GM12878 (cell line): ENCODE measurements around the gene FOSL1. TPM values are rescaled to one million over a fixed set of nuclear protein-coding genes. Genes with fewer than 3 reads are reported as not detected.

ENCODE experiments used
- ATAC-seq: fragments of 200-7000 bp; cut with Tn5 transposase; 3 replicates; pipeline ENCODE4 v1.9.1; 2020; ENCODE audit warnings: mild to moderate bottlenecking, moderate library complexity
- BruUV-seq: library from RNA; stranded (reverse); fragments of 400-500 nt; replicated peaks from 2 replicates; lab custom pipeline; 2021; lab: Mats Ljungman, UMichigan
- CTCF ChIA-PET: fragments of 300-600 bp; sonication (Branson Sonifier 250); formaldehyde crosslinking; extraction: SDS; loops from one replicate; lab custom pipeline; 2021; ENCODE audit warnings: inconsistent platforms; lab: Yijun Ruan, JAX
- POLR2A ChIA-PET: fragments of 350-600 bp; formaldehyde crosslinking; extraction: SDS; loops from one replicate; lab custom pipeline; 2021; ENCODE audit warnings: inconsistent platforms; lab: Charles Lee
- RAD21 ChIA-PET: fragments of 300-600 bp; sonication (Branson Sonifier 250); formaldehyde crosslinking; loops from one replicate; lab custom pipeline; 2023; ENCODE audit warnings: antibody characterized with exemption; ENCODE audit not compliant: unreplicated experiment; lab: Charles Lee
- SMC1A ChIA-PET: fragments of 300-600 bp; sonication (Branson Sonifier 250); formaldehyde crosslinking; loops from one replicate; lab custom pipeline; 2023; ENCODE audit not compliant: unreplicated experiment, uncharacterized antibody; lab: Charles Lee
- DNase-seq: peaks from one replicate; pipeline ENCODE4 v3.0.0-alpha.2; 2011; ENCODE audit warnings: low read depth, low spot score
- FAIRE-seq: peaks from 3 replicates; lab custom pipeline; 2011; peaks lifted over from hg19 to GRCh38; lab: Jason Lieb, UNC
- H2AFZ ChIP-seq: 2 replicates; pipeline ENCODE4 v1.6.0; 2011; ENCODE audit warnings: low read depth, low read length, control low read depth; ENCODE audit not compliant: control insufficient read depth
- H3K27ac ChIP-seq: 2 replicates; pipeline ENCODE4 v1.5.1; 2011; ENCODE audit warnings: control low read depth; ENCODE audit not compliant: control insufficient read depth, insufficient read depth
- H3K27me3 ChIP-seq, 2 experiments: replicated peaks in 1 of 2; 2 replicates each; pipeline versions ENCODE4 v1.6.0 to v1.6.1; 2011; ENCODE audit warnings: low read length in 1 of 2; ENCODE audit not compliant: control insufficient read depth in 2 of 2, insufficient read depth in 2 of 2
- H3K36me3 ChIP-seq, 2 experiments: 2 replicates each; pipeline ENCODE4 v1.5.1; 2011; ENCODE audit warnings: low read length in 1 of 2; ENCODE audit not compliant: control insufficient read depth in 2 of 2, insufficient read depth in 2 of 2
- H3K4me1 ChIP-seq: 2 replicates; pipeline ENCODE4 v1.6.1; 2011; ENCODE audit warnings: mild to moderate bottlenecking, low read length, moderate library complexity, mixed read lengths; ENCODE audit not compliant: control insufficient read depth, insufficient read depth
- H3K4me2 ChIP-seq: 2 replicates; pipeline ENCODE4 v1.6.0; 2011; ENCODE audit warnings: control low read depth; ENCODE audit not compliant: control insufficient read depth, insufficient read depth
- H3K4me3 ChIP-seq: fragments of 200-600 bp; sonication (generic); 2 replicates; pipeline ENCODE4 v1.5.1; 2016
- H3K79me2 ChIP-seq: 2 replicates; pipeline ENCODE4 v1.6.0; 2011; ENCODE audit warnings: low read length; ENCODE audit not compliant: control insufficient read depth, insufficient read depth
- H3K9ac ChIP-seq: 2 replicates; pipeline ENCODE4 v1.8.0; 2011; ENCODE audit warnings: low read length, control low read depth, mixed read lengths; ENCODE audit not compliant: control insufficient read depth, insufficient read depth
- H3K9me3 ChIP-seq: replicated peaks from 3 replicates; pipeline ENCODE4 v1.5.1; 2011; ENCODE audit warnings: mild to moderate bottlenecking, low read length; ENCODE audit not compliant: control insufficient read depth, insufficient read depth
- H4K20me1 ChIP-seq: 2 replicates; pipeline ENCODE4 v1.6.0; 2011; ENCODE audit not compliant: control insufficient read depth, insufficient read depth
- BACH1 ChIP-seq: fragments of 450-650 bp; IDR thresholded peaks from 2 replicates; pipeline ENCODE4 v1.6.1; 2017; ENCODE audit warnings: mild to moderate bottlenecking, borderline replicate concordance
- BHLHE40 ChIP-seq, 2 experiments: fragments of 450-650 bp in 1 of 2; IDR thresholded peaks; 2 replicates each; pipeline ENCODE4 v1.6.1; 2011 to 2017; ENCODE audit warnings: low read depth in 2 of 2, borderline replicate concordance in 1 of 2, improper control_type of control experiment in 1 of 2, low read length in 1 of 2, mild to moderate bottlenecking in 1 of 2
- CREM ChIP-seq: IDR thresholded peaks from 2 replicates; pipeline ENCODE4 v1.6.1; 2014; ENCODE audit warnings: antibody characterized with exemption, low read depth
- DPF2 ChIP-seq: fragments of 450-650 bp; IDR thresholded peaks from 2 replicates; pipeline ENCODE4 v1.6.1; 2017; ENCODE audit warnings: mild to moderate bottlenecking
- EED ChIP-seq: sonication (generic); IDR thresholded peaks from 2 replicates; pipeline ENCODE4 v1.6.1; 2016; ENCODE audit warnings: antibody characterized with exemption, low read depth
- IKZF1 ChIP-seq: fragments of 450-650 bp; conservative IDR thresholded peaks from 2 replicates; pipeline ENCODE4 v1.6.1; 2017; ENCODE audit warnings: antibody characterized with exemption, mild to moderate bottlenecking
- IKZF2 ChIP-seq, 2 experiments: fragments of 450-650 bp; IDR thresholded peaks; 2 replicates each; pipeline ENCODE4 v1.6.1; 2017; ENCODE audit warnings: mild to moderate bottlenecking in 2 of 2, moderate library complexity in 2 of 2
- IRF4 ChIP-seq: IDR thresholded peaks from 2 replicates; pipeline ENCODE4 v1.6.1; 2011; ENCODE audit warnings: low read depth, low read length
- LARP7 ChIP-seq: fragments of 450-650 bp; IDR thresholded peaks from 2 replicates; pipeline ENCODE4 v1.6.1; 2017; ENCODE audit warnings: mild to moderate bottlenecking
- MTA2 ChIP-seq: fragments of 450-650 bp; IDR thresholded peaks from 2 replicates; pipeline ENCODE4 v1.6.1; 2016; ENCODE audit warnings: low read depth, mild to moderate bottlenecking, moderate library complexity
- MXI1 ChIP-seq: fragments of 150-350 bp; IDR thresholded peaks from 2 replicates; pipeline ENCODE4 v1.6.1; 2011; ENCODE audit warnings: low read depth, mild to moderate bottlenecking, inconsistent platforms, low read length, improper control_type of control experiment
- MYC ChIP-seq: IDR thresholded peaks from 2 replicates; pipeline ENCODE4 v1.6.1; 2011; ENCODE audit warnings: mild to moderate bottlenecking, low read length, moderate library complexity, inconsistent platforms; ENCODE audit not compliant: insufficient read depth, insufficient replicate concordance, insufficient read length, severe bottlenecking
- PAX5 ChIP-seq: IDR thresholded peaks from 2 replicates; pipeline ENCODE4 v1.6.1; 2011; ENCODE audit warnings: low read depth, low read length, borderline replicate concordance
- POLR2A ChIP-seq: IDR thresholded peaks from 2 replicates; pipeline ENCODE4 v1.6.1; 2011; ENCODE audit warnings: low read depth, mild to moderate bottlenecking, low read length
- RAD21 ChIP-seq: IDR thresholded peaks from 2 replicates; pipeline ENCODE4 v1.6.1; 2011; ENCODE audit warnings: mild to moderate bottlenecking, low read depth, low read length, moderate library complexity; ENCODE audit not compliant: insufficient read depth
- SMARCA5 ChIP-seq: fragments of 450-650 bp; IDR thresholded peaks from 2 replicates; pipeline ENCODE4 v1.6.1; 2017; ENCODE audit warnings: mild to moderate bottlenecking
- SREBF1 ChIP-seq: IDR thresholded peaks from 2 replicates; pipeline ENCODE4 v1.6.1; 2012; ENCODE audit warnings: mild to moderate bottlenecking, low read length
- TCF12 ChIP-seq: IDR thresholded peaks from 2 replicates; pipeline ENCODE4 v1.6.1; 2011; ENCODE audit warnings: low read depth, mild to moderate bottlenecking, low read length
- YY1 ChIP-seq: IDR thresholded peaks from 2 replicates; pipeline ENCODE4 v1.6.1; 2011; ENCODE audit warnings: low read depth, mild to moderate bottlenecking, low read length
- ZNF207 ChIP-seq: fragments of 450-650 bp; IDR thresholded peaks from 2 replicates; pipeline ENCODE4 v1.6.1; 2014; ENCODE audit warnings: antibody characterized with exemption, mild to moderate bottlenecking, borderline replicate concordance
- ZNF24 ChIP-seq: fragments of 450-650 bp; IDR thresholded peaks from 2 replicates; pipeline ENCODE4 v1.6.1; 2017; ENCODE audit warnings: antibody characterized with exemption, mild to moderate bottlenecking
- WGBS: methylation state at CpG from one replicate; pipeline ENCODE4 v1.1.6; 2016; ENCODE audit warnings: low lambda C conversion rate; ENCODE audit not compliant: insufficient replicate concordance, insufficient coverage; ENCODE audit errors: missing lambda C conversion rate; 5-methylcytosine and 5-hydroxymethylcytosine counted together
- in situ Hi-C: fragments of 300-500 bp; cut with MboI; formaldehyde crosslinking; loops from 9 replicates; pipeline ENCODE4 v1.14.3; 2018; ENCODE audit warnings: mixed read lengths
- intact Hi-C: fragments of 100-400 bp; cut with micrococcal nuclease; formaldehyde crosslinking; loops from one replicate; pipeline ENCODE4 v1.14.2; 2022; ENCODE audit not compliant: unreplicated experiment
- polyA plus RNA-seq, 11 experiments: library from polyadenylated mRNA; depleted of rRNA in 4 of 11; unstranded in 6 of 11; stranded (reverse) in 5 of 11; fragments of >200 nt; fragmentation: Nextera tagmentation in 4 of 11; fragmentation: Illumina TruSeq in 1 of 11; extraction: Ambion mirVana in 4 of 11; extraction: Trizol in 1 of 11; gene quantifications; 1 replicate in 1 of 11; 2 replicates in 10 of 11; pipeline versions ENCODE4 v1.2.1 to v1.2.3, GENCODE V29; 2011 to 2016; ENCODE audit warnings: inconsistent platforms in 2 of 11, missing spikeins in 2 of 11, low read depth in 1 of 11
- total RNA-seq, 4 experiments: library from RNA; depleted of rRNA in 3 of 4; stranded (reverse); fragments of >200 nt in 3 of 4; fragmentation: Illumina TruSeq in 1 of 4; extraction: Trizol in 1 of 4; gene quantifications; 2 replicates each; pipeline versions ENCODE4 v1.2.1 to v1.2.3, GENCODE V29; 2013 to 2021
- TF ChIP-seq, protein P1 (sequence below): fragments of 450-650 bp; IDR thresholded peaks from 2 replicates; pipeline ENCODE4 v1.6.1; 2017; ENCODE audit warnings: low read depth, mild to moderate bottlenecking, moderate library complexity

Gene FOSL1
- total and polyA plus RNA-seq, 10 of the 15 experiments (the other 5 are each of a cell fraction or from before 2014, with no cell fraction given): 0.82 to 5.4 (median 2.1) TPM

DNA sequence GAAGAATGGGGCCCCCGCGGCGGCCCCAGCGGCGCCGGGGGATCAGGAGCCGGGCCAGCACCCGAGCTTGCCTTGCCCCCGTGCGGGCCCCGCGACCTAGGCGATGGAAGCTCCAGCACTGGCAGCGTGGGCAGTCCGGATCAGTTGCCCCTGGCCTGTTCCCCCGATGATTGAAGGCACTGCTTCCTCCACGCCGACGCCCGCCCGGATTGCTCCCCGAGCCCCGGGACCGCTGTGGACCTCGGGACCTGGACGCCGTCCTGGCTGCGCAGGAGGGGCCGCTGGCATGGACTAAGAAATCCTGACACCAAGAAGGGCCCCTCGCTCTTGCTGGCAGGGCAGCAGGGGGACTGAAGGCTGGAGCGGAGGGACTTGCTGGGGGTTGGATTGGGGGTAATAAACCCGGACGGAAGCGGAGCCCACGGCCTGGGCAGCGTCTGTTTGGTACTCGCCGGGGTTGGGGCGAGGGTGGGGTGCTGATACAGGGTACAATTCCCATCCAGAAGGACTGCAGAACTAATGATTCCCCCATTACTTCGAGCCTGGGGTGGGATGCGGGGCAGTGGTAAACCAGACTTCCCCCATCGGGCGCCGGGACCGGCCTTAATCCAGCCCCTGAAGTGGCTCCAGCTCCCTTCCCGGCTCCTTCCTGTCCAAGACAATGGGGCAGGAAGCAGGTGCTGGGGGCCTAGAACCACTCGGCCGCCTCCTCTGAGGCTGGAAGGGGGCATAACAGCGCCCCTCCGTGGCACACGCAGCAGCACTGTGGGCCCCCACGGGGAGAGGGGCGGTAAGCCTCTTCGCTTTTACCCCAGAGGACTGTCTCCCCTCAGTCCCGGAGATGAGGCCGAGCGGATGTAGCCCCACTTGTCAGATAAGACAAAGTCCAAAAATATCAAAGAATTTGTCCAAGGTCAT is 8.7 kb downstream of the FOSL1 start:
- TSS peak; percentile 82 for BruUV-seq
- peaks cover 54% of the 10 kb centered on the region for H3K79me2 ChIP-seq
- ChIA-PET RAD21 (interaction anchor here (1.4 to 8.0 kb wide), 13 partner anchors 10 to 180 kb away, joined by 4 to 76 read pairs (median 9); partner anchors contain the start of genes CFL1, FOSL1, KAT5 and MUS81), CTCF (interaction anchor here (0.6 to 11.0 kb wide), 24 partner anchors 8 to 244 kb away, joined by 3 to 167 read pairs (median 4); partner anchors contain the start of genes BANF1, CFL1, EIF1AD and FOSL1), POLR2A (interaction anchor here (0.6 to 7.4 kb wide), 26 partner anchors 6 to 278 kb away, joined by 3 to 155 read pairs (median 4); partner anchors contain the start of genes BANF1, CFL1, EIF1AD and FOSL1), SMC1A (interaction anchor here (1.3 to 6.7 kb wide), 9 partner anchors 9 to 276 kb away, joined by 3 to 52 read pairs (median 19); partner anchors contain the start of genes CFL1, FOSL1, MUS81 and PCNX3)
- DNase-seq: no peak
- 2% methylated on average over 56 of the region's 57 CpGs for WGBS
- peak overlapping the region; percentile 94 for H3K9ac ChIP-seq
- ATAC-seq: peak; percentile 12
- FAIRE-seq: no peak
- H3K27me3 ChIP-seq: no peaks in the 10 kb centered on the region
- H3K4me2 ChIP-seq: peak overlapping the region; percentile 99
- H3K4me1 ChIP-seq: peaks cover 29% of the 10 kb centered on the region
- in situ Hi-C loops: no loop called here
- peaks cover 0 to under 1% of the 10 kb centered on the region in 2 experiments; a peak in 1 of 4 replicates for H3K36me3 ChIP-seq
- H2AFZ ChIP-seq: no peak overlapping the region
- peak overlapping the region; percentile 90 for H3K27ac ChIP-seq
- no peaks in the 10 kb centered on the region for H4K20me1 ChIP-seq
- intact Hi-C loops: loop anchor here (5.0 to 10.0 kb wide), 2 partner anchors 36 to 243 kb away; no protein-coding TSS in a partner anchor
- no peaks in the 10 kb centered on the region for H3K9me3 ChIP-seq
- peak overlapping the region; percentile 98 for H3K4me3 ChIP-seq
- no peak for TF ChIP-seq SREBF1
- TF ChIP-seq CREM: 0 out of 2 replicates have a peak, but pooled peaks have one; percentile 10
- peak; percentile 64 for TF ChIP-seq IKZF1
- TF ChIP-seq DPF2: 0 out of 2 replicates have a peak, but pooled peaks have one; percentile 37
- TF ChIP-seq IRF4: 0 out of 2 replicates have a peak, but pooled peaks have one; percentile 15
- TF ChIP-seq MTA2: 0 out of 2 replicates have a peak, but pooled peaks have one; percentile 27
- peak; percentile 79; the same call in 1 of the 2 replicates for TF ChIP-seq SMARCA5
- 0 out of 2 replicates have a peak, but pooled peaks have one; percentile 39 for TF ChIP-seq YY1
- peak; percentile 66 for TF ChIP-seq EED
- 0 out of 2 replicates have a peak, but pooled peaks have one; percentile 9 for TF ChIP-seq TCF12
- peak; percentile 59 for TF ChIP-seq ZNF24
- TF ChIP-seq, protein P1, sequence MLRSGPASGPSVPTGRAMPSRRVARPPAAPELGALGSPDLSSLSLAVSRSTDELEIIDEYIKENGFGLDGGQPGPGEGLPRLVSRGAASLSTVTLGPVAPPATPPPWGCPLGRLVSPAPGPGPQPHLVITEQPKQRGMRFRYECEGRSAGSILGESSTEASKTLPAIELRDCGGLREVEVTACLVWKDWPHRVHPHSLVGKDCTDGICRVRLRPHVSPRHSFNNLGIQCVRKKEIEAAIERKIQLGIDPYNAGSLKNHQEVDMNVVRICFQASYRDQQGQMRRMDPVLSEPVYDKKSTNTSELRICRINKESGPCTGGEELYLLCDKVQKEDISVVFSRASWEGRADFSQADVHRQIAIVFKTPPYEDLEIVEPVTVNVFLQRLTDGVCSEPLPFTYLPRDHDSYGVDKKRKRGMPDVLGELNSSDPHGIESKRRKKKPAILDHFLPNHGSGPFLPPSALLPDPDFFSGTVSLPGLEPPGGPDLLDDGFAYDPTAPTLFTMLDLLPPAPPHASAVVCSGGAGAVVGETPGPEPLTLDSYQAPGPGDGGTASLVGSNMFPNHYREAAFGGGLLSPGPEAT: no peak
- peak; percentile 13 for TF ChIP-seq MYC
- peak; percentile 19; the same call in 1 of the 2 replicates for TF ChIP-seq RAD21
- 0 out of 2 replicates have a peak, but pooled peaks have one; percentile 28 for TF ChIP-seq BACH1
- no peak for TF ChIP-seq ZNF207
- TF ChIP-seq MXI1: no peak; the same call in 1 of the 2 replicates
- TF ChIP-seq POLR2A: peak; percentile 40; the same call in 1 of the 2 replicates
- TF ChIP-seq PAX5: peak; percentile 31; the same call in 1 of the 2 replicates
- 0 out of 2 replicates have a peak, but pooled peaks have one; percentile 54 for TF ChIP-seq LARP7
- peak; percentile 34 to 52; a peak in 1 of 4 replicates for TF ChIP-seq IKZF2 (IDR thresholded peaks at IDR 0.05)
- peak; percentile 37 to 47; a peak in 1 of 4 replicates for TF ChIP-seq BHLHE40 (IDR thresholded peaks at IDR 0.05; ENCODE audit: borderline replicate concordance in 1 of 2, low read depth in 2 of 2, low read length in 1 of 2)
